Uterus (tissue), 4 donors: ENCODE results near the gene EBP. TPM values are rescaled to one million over a fixed set of nuclear protein-coding genes. Genes with fewer than 3 reads are reported as not detected.
"Not testable (repeated sequence)": the region's sequence is repeated elsewhere in the genome, so short reads cannot be mapped to it uniquely, and the experiment has no call there.

Experiments
- DNase-seq, 2 donors: peaks; one replicate each; pipeline ENCODE4 v3.0.0-alpha.2; 2019 to 2020
- H3K27ac ChIP-seq, 2 donors: fragments of 200-600 bp; sonication (generic); 1 replicate in 1 of 2; 2 replicates in 1 of 2; pipeline ENCODE4 v1.5.1; 2016 to 2018
- H3K27me3 ChIP-seq, 2 donors: fragments of 200-600 bp; sonication (generic); one replicate each; pipeline ENCODE4 v1.5.1; 2018 to 2019; ENCODE audit warnings: control low read depth in 1 of 2
- H3K36me3 ChIP-seq, 2 donors: fragments of 200-600 bp; sonication (generic); one replicate each; pipeline ENCODE4 v1.5.1; 2019; ENCODE audit warnings: control low read depth in 1 of 2
- H3K4me1 ChIP-seq, 2 donors: fragments of 200-600 bp; sonication (generic); one replicate each; pipeline ENCODE4 v1.5.1; 2018 to 2019; ENCODE audit warnings: control low read depth in 1 of 2
- H3K4me3 ChIP-seq, 2 donors: fragments of 200-600 bp; sonication (generic); 1 replicate in 1 of 2; 2 replicates in 1 of 2; pipeline ENCODE4 v1.5.1; 2018 to 2019; ENCODE audit warnings: mild to moderate bottlenecking in 1 of 2
- H3K9me3 ChIP-seq, 2 donors: fragments of 200-600 bp; sonication (generic); one replicate each; pipeline ENCODE4 v1.5.1; 2019; ENCODE audit warnings: control low read depth in 1 of 2
- CTCF ChIP-seq, 4 experiments: fragments of 200-600 bp in 2 of 4; fragments of 450-650 bp in 2 of 4; sonication (generic) in 2 of 4; IDR thresholded peaks; one replicate each; pipeline ENCODE4 v1.5.1; 2016 to 2019; ENCODE audit warnings: antibody characterized with exemption in 4 of 4, mild to moderate bottlenecking in 2 of 4, moderate library complexity in 1 of 4
- POLR2A ChIP-seq, 2 donors: fragments of 450-650 bp; IDR thresholded peaks; one replicate each; pipeline ENCODE4 v1.6.1; 2016; ENCODE audit warnings: antibody characterized with exemption in 2 of 2, mild to moderate bottlenecking in 1 of 2, moderate library complexity in 1 of 2
- intact Hi-C: fragments of 100-400 bp; cut with DNase I; formaldehyde crosslinking; loops from one replicate; pipeline ENCODE4 v1.15.1; 2023; ENCODE audit warnings: low total_unique reads
- total RNA-seq, 4 donors: library from RNA; depleted of rRNA in 3 of 4; stranded (reverse); fragments of >200 nt in 3 of 4; gene quantifications; one replicate each; pipeline versions ENCODE4 v1.1.0 to v1.2.4, GENCODE V29; 2014 to 2023
- donor health status: DM: yes; HTN: yes; CAD: no.

The EBP gene
- total RNA-seq, 4 donors from 2014 or later = 2.4 to 23.0 (median 22.1) TPM; not detected in 1

DNA sequence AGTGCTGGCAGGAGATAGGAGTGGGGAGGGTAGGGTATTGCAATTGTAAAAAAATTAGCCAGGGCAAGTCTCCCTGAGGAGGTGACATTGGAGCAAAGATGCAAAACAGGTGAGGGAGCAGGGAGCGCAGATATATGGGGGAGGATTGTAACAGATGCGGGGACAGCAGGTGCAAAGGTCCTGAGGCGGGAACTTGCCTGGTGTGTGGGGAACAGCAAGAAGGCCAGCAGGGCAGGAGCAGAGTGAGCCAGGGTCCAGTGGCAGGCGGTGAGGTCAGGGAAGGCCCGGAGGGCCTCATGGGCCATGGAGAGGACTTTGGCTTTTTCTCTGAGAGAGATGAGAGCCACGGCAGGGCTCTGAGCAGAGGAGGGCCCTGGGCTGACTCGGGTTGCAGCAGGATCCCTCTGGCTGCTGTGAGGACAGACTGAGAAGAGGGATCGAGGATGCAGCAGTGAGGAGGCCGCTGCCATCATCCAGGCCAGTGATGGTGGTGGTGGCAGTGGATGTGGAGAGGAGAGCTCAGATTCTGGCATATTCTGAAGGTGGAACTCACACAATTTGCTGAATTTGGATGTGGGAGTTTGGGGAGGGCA lies 6.6 kb upstream of the EBP start:
- Histone ChIP-seq H3K36me3 (no peaks in the 10 kb centered on the region), H3K4me3 (no peak overlapping the region), H3K4me1 (no peaks in the 10 kb centered on the region), H3K9me3 (no peaks in the 10 kb centered on the region), H3K27ac (no peak overlapping the region), H3K27me3 (no peaks in the 10 kb centered on the region)
- intact Hi-C loops = no loop called here
- no peak for DNase-seq
- TF ChIP-seq POLR2A (IDR thresholded peaks at IDR 0.05) (no peak), CTCF (IDR thresholded peaks at IDR 0.05) (no peak)

DNA sequence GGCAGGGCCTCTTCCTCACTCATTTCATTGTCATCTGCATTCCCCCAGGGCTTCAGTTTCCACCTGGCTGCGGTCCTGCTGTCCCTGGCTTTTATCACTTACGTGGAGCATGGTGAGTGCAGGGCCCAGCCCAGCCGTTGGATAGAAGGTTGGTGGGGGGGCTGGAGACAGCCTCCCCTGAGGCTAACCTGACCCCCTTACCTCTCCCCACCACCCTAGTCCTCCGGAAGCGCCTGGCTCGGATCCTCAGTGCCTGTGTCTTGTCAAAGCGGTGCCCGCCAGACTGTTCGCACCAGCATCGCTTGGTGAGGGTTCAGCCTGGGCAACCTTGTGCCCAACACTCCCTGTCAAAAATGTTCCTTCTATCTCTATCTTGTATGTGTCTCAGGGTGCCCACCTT lies 5.8 kb upstream of the EBP start:
- H3K27ac ChIP-seq = no peak overlapping the region
- intact Hi-C loops = no loop called here
- no peak for DNase-seq

GRCh38 chrX:48516285-48516684 lies 5.3 kb upstream of the EBP start:
- H3K4me3 ChIP-seq = no peak overlapping the region
- H3K27me3 ChIP-seq = no peaks in the 10 kb centered on the region
- H3K36me3 ChIP-seq = no peaks in the 10 kb centered on the region
- intact Hi-C loops = no loop called here
- no peaks in the 10 kb centered on the region for H3K9me3 ChIP-seq
- no peak overlapping the region for H3K27ac ChIP-seq
- TF ChIP-seq POLR2A (IDR thresholded peaks at IDR 0.05) = no peak
- TF ChIP-seq CTCF (IDR thresholded peaks at IDR 0.05) = no peak
- DNase-seq = no peak
- H3K4me1 ChIP-seq = no peaks in the 10 kb centered on the region

More for the DNA sequence above, 5.8 kb upstream of the EBP start:
- Histone ChIP-seq H3K9me3 (no peaks in the 10 kb centered on the region), H3K4me1 (no peaks in the 10 kb centered on the region), H3K4me3 (no peak overlapping the region), H3K36me3 (no peaks in the 10 kb centered on the region), H3K27me3 (no peaks in the 10 kb centered on the region)
- TF ChIP-seq POLR2A (IDR thresholded peaks at IDR 0.05) (no peak), CTCF (IDR thresholded peaks at IDR 0.05) (no peak)

GRCh38 chrX:48516987-48517386 lies 4.6 kb upstream of the EBP start:
- H3K4me3 ChIP-seq = no peak overlapping the region
- no peaks in the 10 kb centered on the region for H3K36me3 ChIP-seq
- intact Hi-C loops = no loop called here
- no peak for DNase-seq
- H3K27me3 ChIP-seq = no peaks in the 10 kb centered on the region
- no peaks in the 10 kb centered on the region for H3K4me1 ChIP-seq
- no peak overlapping the region for H3K27ac ChIP-seq
- TF ChIP-seq POLR2A (IDR thresholded peaks at IDR 0.05) (no peak), CTCF (IDR thresholded peaks at IDR 0.05) (no peak)
- no peaks in the 10 kb centered on the region for H3K9me3 ChIP-seq

DNA sequence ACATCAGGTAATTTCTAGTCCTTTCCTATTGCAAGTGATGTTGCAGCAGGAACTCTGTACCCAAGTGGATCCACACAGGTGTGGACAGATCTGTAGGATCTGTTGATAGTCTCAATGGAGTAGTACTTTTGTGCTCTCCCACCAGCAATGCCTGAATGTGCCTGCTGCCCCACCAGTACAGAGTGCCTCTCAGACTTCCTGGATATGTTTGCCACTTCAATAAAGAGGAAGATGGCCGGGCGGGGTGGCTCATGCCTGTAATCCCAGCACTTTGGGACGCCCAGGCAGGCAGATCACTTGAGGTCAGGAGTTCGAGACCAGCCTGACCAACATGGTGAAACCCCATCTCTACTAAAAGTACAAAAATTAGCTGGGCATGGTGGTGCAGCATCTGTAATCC lies 2.1 kb upstream of the EBP start:
- DNase-seq, H3K4me1 ChIP-seq, H3K27me3 ChIP-seq, H3K4me3 ChIP-seq, H3K9me3 ChIP-seq, H3K27ac ChIP-seq, H3K36me3 ChIP-seq, intact Hi-C loops: not testable (repeated sequence)

GRCh38 chrX:48520455-48520854 lies 1.2 kb upstream of the EBP start:
- TF ChIP-seq CTCF (IDR thresholded peaks at IDR 0.05) = no peak
- TF ChIP-seq POLR2A (IDR thresholded peaks at IDR 0.05) = no peak
- Histone ChIP-seq H3K4me3 (no peak overlapping the region), H3K27ac (no peak overlapping the region), H3K36me3 (no peaks in the 10 kb centered on the region), H3K9me3 (no peaks in the 10 kb centered on the region), H3K4me1 (no peaks in the 10 kb centered on the region), H3K27me3 (no peaks in the 10 kb centered on the region)
- intact Hi-C loops = no loop called here
- DNase-seq = no peak
